Fibroblast of upper back skin (primary cell): ENCODE data around the gene SMIM10.
"Not testable (repeated sequence)": the region's sequence is repeated elsewhere in the genome, so short reads cannot be mapped to it uniquely, and the experiment has no call there.

ENCODE experiments used
- DNase-seq: peaks from one replicate; pipeline ENCODE4 v3.0.0-alpha.2; 2013

SMIM10 gene

GRCh38 chrX:135015523-135016245, 24.9 kb downstream of the SMIM10 start:
- DNase-seq, result no peak

GRCh38 chrX:135019890-135020289, 29.1 kb downstream of the SMIM10 start:
- DNase-seq, result not testable (repeated sequence)

GRCh38 chrX:135023791-135024190, 33.0 kb downstream of the SMIM10 start:
- DNase-seq, result not testable (repeated sequence)

GRCh38 chrX:135024526-135024925, 33.7 kb downstream of the SMIM10 start:
- DNase-seq, result no peak

GRCh38 chrX:135030207-135030963, 39.6 kb downstream of the SMIM10 start:
- not testable (repeated sequence) for DNase-seq

- not testable (repeated sequence) for DNase-seq
These were observed 50.6 kb downstream of the SMIM10 start for GRCh38 chrX:135041149-135042123.
